Fibroblast of lung (primary cell): Measurements from ENCODE around the gene NRG2. TPM values are rescaled to one million over a fixed set of nuclear protein-coding genes. Genes with fewer than 3 reads are reported as not detected.

ENCODE experiments used
- DNase-seq, 2 donors: peaks; one replicate each; pipeline versions ENCODE4 v3.0.0 to v3.0.0-alpha.2; 2010; ENCODE audit warnings: low read depth in 2 of 2
- H2AFZ ChIP-seq: 2 replicates; pipeline ENCODE4 v1.5.1; 2012; ENCODE audit warnings: low read length, control low read depth, inconsistent platforms
- H3K27ac ChIP-seq: 2 replicates; pipeline ENCODE4 v1.5.1; 2011; ENCODE audit warnings: low read length, control low read depth; ENCODE audit not compliant: insufficient read depth
- H3K27me3 ChIP-seq: 2 replicates; pipeline ENCODE4 v1.5.1; 2011; ENCODE audit warnings: mild to moderate bottlenecking, low read length; ENCODE audit not compliant: control insufficient read depth, insufficient read depth
- H3K36me3 ChIP-seq: 2 replicates; pipeline ENCODE4 v1.5.1; 2011; ENCODE audit warnings: low read length; ENCODE audit not compliant: control insufficient read depth, insufficient read depth
- H3K4me1 ChIP-seq: 2 replicates; pipeline ENCODE4 v1.5.1; 2011; ENCODE audit warnings: low read length; ENCODE audit not compliant: control insufficient read depth, insufficient read depth; ENCODE audit errors: extremely low read depth
- H3K4me2 ChIP-seq: 2 replicates; pipeline ENCODE4 v1.5.1; 2011; ENCODE audit warnings: low read length, control low read depth; ENCODE audit not compliant: insufficient read depth; ENCODE audit errors: extremely low read depth
- H3K4me3 ChIP-seq, 4 experiments: fragments of 200-600 bp in 1 of 4; sonication (generic) in 1 of 4; replicated peaks in 1 of 4; 2 replicates each; pipeline ENCODE4 v1.5.1; 2011 to 2016; ENCODE audit warnings: low read length in 4 of 4, low read depth in 3 of 4, mild to moderate bottlenecking in 3 of 4, control low read depth in 2 of 4, inconsistent platforms in 1 of 4, mixed read lengths in 1 of 4; ENCODE audit not compliant: insufficient read depth in 1 of 4; ENCODE audit errors: control extremely low read depth in 1 of 4
- H3K79me2 ChIP-seq: 2 replicates; pipeline ENCODE4 v1.5.1; 2012; ENCODE audit warnings: mild to moderate bottlenecking, low read length, inconsistent platforms; ENCODE audit not compliant: control insufficient read depth, insufficient read depth
- H3K9ac ChIP-seq: 2 replicates; pipeline ENCODE4 v1.5.1; 2011; ENCODE audit warnings: mild to moderate bottlenecking, low read length, control low read depth; ENCODE audit not compliant: insufficient read depth
- H3K9me3 ChIP-seq: 2 replicates; pipeline ENCODE4 v1.5.1; 2012; ENCODE audit warnings: low read depth, low read length; ENCODE audit not compliant: control insufficient read depth, insufficient read depth
- H4K20me1 ChIP-seq: 2 replicates; pipeline ENCODE4 v1.5.1; 2011; ENCODE audit warnings: low read length; ENCODE audit not compliant: control insufficient read depth, insufficient read depth; ENCODE audit errors: extremely low read depth
- EZH2 ChIP-seq: IDR thresholded peaks from 2 replicates; pipeline ENCODE4 v1.5.1; 2012; ENCODE audit warnings: low read length, control low read depth, mild to moderate bottlenecking; ENCODE audit errors: missing control alignments
- polyA plus RNA-seq, 2 donors: library from polyadenylated mRNA; depleted of rRNA in 1 of 2; stranded (reverse) in 1 of 2; unstranded in 1 of 2; fragments of >200 nt; gene quantifications; 2 replicates each; pipeline ENCODE4 v1.2.1, GENCODE V29; 2011 to 2012; ENCODE audit warnings: missing spikeins in 1 of 2
- total RNA-seq: library from RNA; depleted of rRNA; stranded (reverse); fragments of >200 nt; gene quantifications from 2 replicates; pipeline ENCODE4 v1.2.1, GENCODE V29; 2014
- TF ChIP-seq, protein P1 (sequence below), 2 donors: IDR thresholded peaks in 1 of 2; conservative IDR thresholded peaks in 1 of 2; 1 replicate in 1 of 2; 2 replicates in 1 of 2; pipeline ENCODE4 v1.5.1; 2011 to 2012; ENCODE audit warnings: low read length in 2 of 2, control low read depth in 1 of 2, inconsistent platforms in 1 of 2, low read depth in 1 of 2, mild to moderate bottlenecking in 1 of 2

NRG2 gene
- total and polyA plus RNA-seq, 2 donors (not counting 1 experiment from before 2014, with no cell fraction given) = 0.28 to 1.3 TPM

DNA sequence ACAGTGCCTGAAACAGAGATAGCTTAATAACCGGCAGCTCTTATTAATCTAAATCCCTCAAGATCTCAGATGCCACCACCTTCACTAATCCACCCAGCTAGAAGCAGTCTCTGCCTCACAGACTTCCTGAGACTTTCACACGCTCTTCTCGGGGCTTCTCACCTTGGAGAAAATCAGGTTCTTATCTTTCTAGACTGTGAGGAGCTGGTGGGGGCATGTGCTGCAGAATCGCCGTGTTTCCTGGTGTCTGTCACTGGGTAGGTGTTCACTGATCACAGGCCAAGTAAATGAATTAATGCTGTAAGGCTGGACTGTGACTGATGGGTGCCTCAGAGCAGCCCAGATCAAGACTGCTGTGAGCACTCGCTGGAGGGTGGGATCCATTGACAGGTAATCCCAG, 145.8 kb downstream of the NRG2 start:
- Histone ChIP-seq H3K4me1 (no peaks in the 10 kb centered on the region), H3K9ac (no peak overlapping the region), H3K27ac (no peak overlapping the region), H3K27me3 (peaks cover 9% of the 10 kb centered on the region), H3K79me2 (no peaks in the 10 kb centered on the region), H3K4me3 (no peak overlapping the region), H3K9me3 (no peaks in the 10 kb centered on the region), H4K20me1 (no peaks in the 10 kb centered on the region), H3K4me2 (no peak overlapping the region), H2AFZ (no peak overlapping the region), H3K36me3 (no peaks in the 10 kb centered on the region)
- TF ChIP-seq, protein P1, sequence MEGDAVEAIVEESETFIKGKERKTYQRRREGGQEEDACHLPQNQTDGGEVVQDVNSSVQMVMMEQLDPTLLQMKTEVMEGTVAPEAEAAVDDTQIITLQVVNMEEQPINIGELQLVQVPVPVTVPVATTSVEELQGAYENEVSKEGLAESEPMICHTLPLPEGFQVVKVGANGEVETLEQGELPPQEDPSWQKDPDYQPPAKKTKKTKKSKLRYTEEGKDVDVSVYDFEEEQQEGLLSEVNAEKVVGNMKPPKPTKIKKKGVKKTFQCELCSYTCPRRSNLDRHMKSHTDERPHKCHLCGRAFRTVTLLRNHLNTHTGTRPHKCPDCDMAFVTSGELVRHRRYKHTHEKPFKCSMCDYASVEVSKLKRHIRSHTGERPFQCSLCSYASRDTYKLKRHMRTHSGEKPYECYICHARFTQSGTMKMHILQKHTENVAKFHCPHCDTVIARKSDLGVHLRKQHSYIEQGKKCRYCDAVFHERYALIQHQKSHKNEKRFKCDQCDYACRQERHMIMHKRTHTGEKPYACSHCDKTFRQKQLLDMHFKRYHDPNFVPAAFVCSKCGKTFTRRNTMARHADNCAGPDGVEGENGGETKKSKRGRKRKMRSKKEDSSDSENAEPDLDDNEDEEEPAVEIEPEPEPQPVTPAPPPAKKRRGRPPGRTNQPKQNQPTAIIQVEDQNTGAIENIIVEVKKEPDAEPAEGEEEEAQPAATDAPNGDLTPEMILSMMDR (conservative IDR thresholded peaks at IDR 0.05 in 1 of 2, IDR thresholded peaks at IDR 0.05 in 1 of 2; ENCODE audit: low read depth in 1 of 2, low read length in 2 of 2) = no peak
- no peak for TF ChIP-seq EZH2
- no peak for DNase-seq

DNA sequence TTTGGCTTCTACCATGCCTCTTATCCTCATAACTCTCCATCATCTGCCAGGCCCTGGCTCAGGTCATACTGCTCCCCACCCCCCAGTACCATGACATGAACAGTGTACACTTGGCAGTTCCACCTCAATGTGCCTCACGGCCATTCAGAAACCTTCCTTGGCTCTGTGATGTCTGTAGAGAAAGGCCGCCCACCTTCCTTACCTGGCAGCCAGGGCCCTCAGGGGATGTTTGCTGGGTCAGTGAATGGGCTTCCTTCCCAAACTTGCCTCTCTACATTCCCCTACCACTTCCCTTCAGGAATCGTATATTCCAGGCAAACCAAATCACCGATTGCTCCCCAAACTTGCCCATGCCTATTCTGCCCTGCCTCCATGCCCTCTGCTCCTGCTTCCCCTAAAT, 146.4 kb downstream of the NRG2 start:
- H3K27ac ChIP-seq = no peak overlapping the region
- H3K9me3 ChIP-seq = no peaks in the 10 kb centered on the region
- no peaks in the 10 kb centered on the region for H4K20me1 ChIP-seq
- H2AFZ ChIP-seq = no peak overlapping the region
- H3K4me3 ChIP-seq = no peak overlapping the region
- TF ChIP-seq EZH2 = no peak
- TF ChIP-seq, protein P1 (conservative IDR thresholded peaks at IDR 0.05 in 1 of 2, IDR thresholded peaks at IDR 0.05 in 1 of 2; ENCODE audit: low read depth in 1 of 2, low read length in 2 of 2) = no peak
- H3K4me2 ChIP-seq = no peak overlapping the region
- no peak for DNase-seq
- no peaks in the 10 kb centered on the region for H3K79me2 ChIP-seq
- no peaks in the 10 kb centered on the region for H3K4me1 ChIP-seq
- H3K27me3 ChIP-seq = peaks cover 6% of the 10 kb centered on the region
- H3K9ac ChIP-seq = no peak overlapping the region
- no peaks in the 10 kb centered on the region for H3K36me3 ChIP-seq

DNA sequence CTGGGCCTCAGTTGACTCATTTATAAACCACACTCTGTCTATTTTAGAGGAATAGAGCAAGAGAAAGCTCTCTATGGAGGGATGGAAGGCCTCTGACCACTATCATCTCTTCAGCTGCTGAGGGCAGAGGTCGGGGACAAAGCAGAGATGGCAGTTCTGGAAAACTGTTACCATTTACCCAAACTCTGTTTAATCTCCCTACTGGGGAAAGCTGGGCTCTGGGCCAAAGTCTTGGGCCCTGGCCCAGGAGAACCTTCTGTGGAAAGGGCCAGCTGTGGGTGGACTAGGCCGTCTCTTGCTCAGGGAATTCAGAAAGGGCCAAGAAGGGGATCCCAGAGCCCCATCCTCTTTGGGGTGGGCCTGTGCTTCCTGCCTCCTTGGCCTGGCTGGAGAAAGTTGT, 147.5 kb downstream of the NRG2 start:
- H3K4me3 ChIP-seq = no peak overlapping the region
- no peak for TF ChIP-seq EZH2
- TF ChIP-seq, protein P1 (conservative IDR thresholded peaks at IDR 0.05 in 1 of 2, IDR thresholded peaks at IDR 0.05 in 1 of 2; ENCODE audit: low read depth in 1 of 2, low read length in 2 of 2) = no peak
- H3K9me3 ChIP-seq = no peaks in the 10 kb centered on the region
- no peak overlapping the region for H2AFZ ChIP-seq
- H3K4me2 ChIP-seq = no peak overlapping the region
- H4K20me1 ChIP-seq = no peaks in the 10 kb centered on the region
- H3K27me3 ChIP-seq = peaks cover 3% of the 10 kb centered on the region
- no peaks in the 10 kb centered on the region for H3K4me1 ChIP-seq
- no peaks in the 10 kb centered on the region for H3K79me2 ChIP-seq
- no peaks in the 10 kb centered on the region for H3K36me3 ChIP-seq
- H3K27ac ChIP-seq = no peak overlapping the region
- DNase-seq = no peak
- H3K9ac ChIP-seq = no peak overlapping the region
